Smooth muscle cell of the umbilical artery (primary cell): ENCODE data around the gene RNFT1. TPM values are rescaled to one million over a fixed set of nuclear protein-coding genes. Genes with fewer than 3 reads are reported as not detected.

Experiments
- total RNA-seq: library from RNA; depleted of rRNA; stranded (reverse); fragments of >200 nt; gene quantifications from 2 replicates; pipeline ENCODE4 v1.2.3, GENCODE V29; 2014

Gene RNFT1, protein sequence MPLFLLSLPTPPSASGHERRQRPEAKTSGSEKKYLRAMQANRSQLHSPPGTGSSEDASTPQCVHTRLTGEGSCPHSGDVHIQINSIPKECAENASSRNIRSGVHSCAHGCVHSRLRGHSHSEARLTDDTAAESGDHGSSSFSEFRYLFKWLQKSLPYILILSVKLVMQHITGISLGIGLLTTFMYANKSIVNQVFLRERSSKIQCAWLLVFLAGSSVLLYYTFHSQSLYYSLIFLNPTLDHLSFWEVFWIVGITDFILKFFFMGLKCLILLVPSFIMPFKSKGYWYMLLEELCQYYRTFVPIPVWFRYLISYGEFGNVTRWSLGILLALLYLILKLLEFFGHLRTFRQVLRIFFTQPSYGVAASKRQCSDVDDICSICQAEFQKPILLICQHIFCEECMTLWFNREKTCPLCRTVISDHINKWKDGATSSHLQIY
- total RNA-seq, result 21.1 and 22.0 TPM in 2 replicates

GRCh38 chr17:59964482-59965328 lies at the start of gene RNFT1:
Gene RNFT1 (minus strand): TSS chr17:59964740. CDS start chr17:59964663, 77 bp downstream.

Other genes with a start within 250 kb of the RNFT1 start
- 3.4 and 4.2 TPM in 2 replicates for gene TUBD1, start 71.8 kb downstream of the RNFT1 start, total RNA-seq
- gene RPS6KB1, start 71.6 kb downstream of the RNFT1 start, total RNA-seq, result 22.3 and 23.3 TPM in 2 replicates
- 19.0 and 28.7 TPM in 2 replicates for gene HEATR6, start 114.2 kb upstream of the RNFT1 start, total RNA-seq
- not detected in 2 replicates for gene CA4, start 185.2 kb upstream of the RNFT1 start, total RNA-seq